Endothelial cell of umbilical vein (primary cell): ENCODE results near the gene TIAM1.

Experiments used
- EZH2 ChIP-seq: IDR thresholded peaks from 2 replicates; pipeline ENCODE4 v1.6.1; 2012; ENCODE audit warnings: borderline replicate concordance, low read depth, mild to moderate bottlenecking, moderate library complexity, low read length, inconsistent platforms; ENCODE audit not compliant: severe bottlenecking
- GATA2 ChIP-seq: IDR thresholded peaks from 2 replicates; pipeline ENCODE4 v1.7.0; 2011; ENCODE audit warnings: low read depth, mild to moderate bottlenecking, moderate library complexity, mixed read lengths, low read length; ENCODE audit not compliant: insufficient read length, insufficient read depth
- JUN ChIP-seq: IDR thresholded peaks from 2 replicates; pipeline ENCODE4 v1.6.1; 2011; ENCODE audit warnings: borderline replicate concordance, low read depth; ENCODE audit not compliant: insufficient read length, insufficient read depth
- MYC ChIP-seq: IDR thresholded peaks from one replicate; pipeline ENCODE4 v1.6.1; 2011; ENCODE audit warnings: mild to moderate bottlenecking, low read depth, low read length
- POLR2A ChIP-seq: IDR thresholded peaks from 2 replicates; pipeline ENCODE4 v1.6.1; 2012; ENCODE audit warnings: low read depth, mild to moderate bottlenecking, control low read depth, low read length
- POLR2AphosphoS5 ChIP-seq: IDR thresholded peaks from 2 replicates; pipeline ENCODE4 v1.6.1; 2012; ENCODE audit warnings: low read depth, mild to moderate bottlenecking, control low read depth, low read length, moderate library complexity; ENCODE audit not compliant: insufficient read depth
- TF ChIP-seq, protein P1 (sequence below), 2 donors: IDR thresholded peaks; 1 replicate in 1 of 2; 2 replicates in 1 of 2; pipeline ENCODE4 v1.5.1; 2011; ENCODE audit warnings: low read length in 2 of 2, mild to moderate bottlenecking in 2 of 2, moderate library complexity in 2 of 2, control low read depth in 1 of 2, inconsistent platforms in 1 of 2, low read depth in 1 of 2; ENCODE audit not compliant: insufficient read depth in 1 of 2; ENCODE audit errors: extremely low read depth in 1 of 2
- TF ChIP-seq, protein P2 (sequence below): IDR thresholded peaks from 2 replicates; pipeline ENCODE4 v1.6.1; 2011; ENCODE audit not compliant: insufficient read depth, insufficient read length

DNA sequence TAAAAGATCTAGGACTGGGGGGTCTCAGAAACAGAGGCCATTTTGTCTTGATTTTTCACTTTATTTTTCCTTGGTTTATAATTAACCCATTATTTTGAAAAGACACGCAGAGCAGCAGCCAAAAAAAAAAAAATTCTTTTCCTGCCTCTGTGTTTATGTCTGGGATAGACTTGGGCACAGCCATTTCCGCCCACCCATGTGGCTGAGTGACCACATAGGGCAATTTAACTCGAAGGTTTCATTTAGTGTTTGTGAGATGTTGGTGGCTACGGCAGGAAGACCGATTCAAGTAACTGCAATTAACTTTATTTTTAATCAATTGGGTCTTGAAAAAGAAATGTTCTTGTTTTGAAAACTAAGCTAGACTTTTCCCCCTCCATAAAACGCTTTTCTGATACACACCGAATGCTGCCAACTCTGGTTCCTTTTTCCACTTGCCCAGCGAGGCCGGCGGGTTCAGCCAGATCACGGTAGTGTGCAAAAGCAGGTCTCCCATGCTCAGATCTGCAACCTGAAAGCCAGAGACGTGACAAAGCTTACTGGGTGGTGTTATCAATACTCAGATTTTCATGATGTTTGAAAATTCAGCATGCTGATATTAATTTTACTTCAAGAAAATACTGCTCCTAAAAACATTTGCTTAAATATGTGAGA, 208.4 kb downstream of the TIAM1 start:
- TF ChIP-seq, protein P1, sequence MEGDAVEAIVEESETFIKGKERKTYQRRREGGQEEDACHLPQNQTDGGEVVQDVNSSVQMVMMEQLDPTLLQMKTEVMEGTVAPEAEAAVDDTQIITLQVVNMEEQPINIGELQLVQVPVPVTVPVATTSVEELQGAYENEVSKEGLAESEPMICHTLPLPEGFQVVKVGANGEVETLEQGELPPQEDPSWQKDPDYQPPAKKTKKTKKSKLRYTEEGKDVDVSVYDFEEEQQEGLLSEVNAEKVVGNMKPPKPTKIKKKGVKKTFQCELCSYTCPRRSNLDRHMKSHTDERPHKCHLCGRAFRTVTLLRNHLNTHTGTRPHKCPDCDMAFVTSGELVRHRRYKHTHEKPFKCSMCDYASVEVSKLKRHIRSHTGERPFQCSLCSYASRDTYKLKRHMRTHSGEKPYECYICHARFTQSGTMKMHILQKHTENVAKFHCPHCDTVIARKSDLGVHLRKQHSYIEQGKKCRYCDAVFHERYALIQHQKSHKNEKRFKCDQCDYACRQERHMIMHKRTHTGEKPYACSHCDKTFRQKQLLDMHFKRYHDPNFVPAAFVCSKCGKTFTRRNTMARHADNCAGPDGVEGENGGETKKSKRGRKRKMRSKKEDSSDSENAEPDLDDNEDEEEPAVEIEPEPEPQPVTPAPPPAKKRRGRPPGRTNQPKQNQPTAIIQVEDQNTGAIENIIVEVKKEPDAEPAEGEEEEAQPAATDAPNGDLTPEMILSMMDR (IDR thresholded peaks at IDR 0.05; ENCODE audit: extremely low read depth in 1 of 2, insufficient read depth in 1 of 2, low read depth in 1 of 2, low read length in 2 of 2) = no peak
- TF ChIP-seq POLR2AphosphoS5 = no peak
- no peak for TF ChIP-seq JUN
- TF ChIP-seq, protein P2, sequence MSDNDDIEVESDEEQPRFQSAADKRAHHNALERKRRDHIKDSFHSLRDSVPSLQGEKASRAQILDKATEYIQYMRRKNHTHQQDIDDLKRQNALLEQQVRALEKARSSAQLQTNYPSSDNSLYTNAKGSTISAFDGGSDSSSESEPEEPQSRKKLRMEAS = no peak
- TF ChIP-seq EZH2 = no peak
- no peak for TF ChIP-seq POLR2A
- TF ChIP-seq GATA2 = no peak
- no peak for TF ChIP-seq MYC
